Superior temporal gyrus (tissue), 1 donor: ENCODE results near the gene ANAPC5.
"Not testable (repeated sequence)": the region's sequence is repeated elsewhere in the genome, so short reads cannot be mapped to it uniquely, and the experiment has no call there.

Experiments
- DNase-seq: peaks from one replicate; pipeline ENCODE4 v3.0.0-alpha.2; 2016; ENCODE audit errors: extremely low spot score

The ANAPC5 gene

GRCh38 chr12:121310231-121310630 is 42.0 kb downstream of the ANAPC5 start:
- DNase-seq, result not testable (repeated sequence)

DNA sequence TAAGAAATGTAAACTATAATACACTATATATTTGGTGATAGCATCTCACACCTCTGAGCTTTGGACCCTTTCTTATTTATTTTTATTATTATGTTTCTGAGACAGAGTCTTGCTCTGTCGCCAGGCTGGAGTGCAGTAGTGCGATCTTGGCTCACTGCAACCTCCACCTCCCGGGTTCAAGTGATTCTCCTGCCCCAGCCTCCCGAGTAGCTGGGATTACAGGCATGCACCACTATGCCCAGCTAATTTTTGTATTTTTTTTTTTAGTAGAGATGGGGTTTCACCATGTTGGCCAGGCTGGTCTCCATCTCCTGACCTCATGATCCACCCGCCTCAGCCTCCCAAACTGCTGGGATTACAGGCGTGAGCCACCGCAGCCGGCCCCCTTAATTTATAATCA is 44.8 kb downstream of the ANAPC5 start:
- DNase-seq, result not testable (repeated sequence)

DNA sequence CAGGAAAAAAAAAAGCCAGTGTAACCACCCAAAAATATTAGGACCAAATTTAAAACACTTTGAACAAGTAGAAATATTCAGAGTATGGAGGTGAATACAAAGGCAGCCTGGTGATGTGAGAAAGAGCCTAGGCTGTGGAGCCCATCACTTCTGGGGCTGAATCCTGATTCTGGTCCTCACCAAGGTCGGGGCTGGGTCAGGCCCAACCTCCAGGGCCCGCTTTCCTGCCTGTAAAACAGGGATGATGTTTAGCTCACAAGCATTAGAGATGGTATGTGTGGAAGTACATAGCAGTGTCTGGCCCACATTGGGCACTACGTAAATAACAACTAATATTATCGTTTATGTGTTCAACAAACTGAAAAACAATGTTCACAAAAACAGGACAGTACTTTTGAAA is 47.9 kb downstream of the ANAPC5 start:
- no peak for DNase-seq

GRCh38 chr12:121301876-121302275 is 50.3 kb downstream of the ANAPC5 start:
- no peak for DNase-seq

DNA sequence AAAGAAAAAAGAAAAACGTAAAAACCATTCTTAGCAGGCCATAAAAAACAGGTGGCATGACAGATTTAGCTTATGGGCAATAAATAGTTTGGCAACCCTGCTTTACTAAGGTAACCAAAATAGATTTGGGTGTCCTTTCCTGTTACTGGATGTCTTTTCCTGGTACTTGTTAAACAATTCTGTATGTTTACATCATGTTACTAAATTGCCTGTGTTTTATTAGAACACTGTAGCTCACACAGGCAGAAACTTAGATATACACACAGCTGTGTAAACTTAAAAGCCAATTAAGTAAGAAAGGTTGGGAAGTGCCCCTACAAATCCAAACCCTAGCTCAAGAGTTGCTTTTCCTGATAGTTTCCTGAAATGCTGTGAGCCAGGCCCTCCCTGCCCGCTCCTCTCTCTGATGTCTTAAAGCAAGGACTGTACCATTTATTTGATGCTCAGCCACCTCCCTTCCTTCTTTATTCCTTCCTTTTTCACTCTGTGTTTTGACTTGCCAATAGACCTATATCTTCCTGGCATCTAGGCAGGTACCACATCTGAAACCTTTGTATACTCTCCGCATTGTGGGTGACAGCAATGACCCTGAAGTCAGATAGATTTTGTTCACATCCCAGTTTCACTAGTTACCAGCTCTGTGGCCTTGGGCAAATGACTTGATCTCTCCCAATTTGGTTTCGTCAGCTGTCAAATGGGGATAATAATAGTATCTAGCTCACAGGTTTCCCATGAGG is 52.0 kb downstream of the ANAPC5 start:
- no peak for DNase-seq

DNA sequence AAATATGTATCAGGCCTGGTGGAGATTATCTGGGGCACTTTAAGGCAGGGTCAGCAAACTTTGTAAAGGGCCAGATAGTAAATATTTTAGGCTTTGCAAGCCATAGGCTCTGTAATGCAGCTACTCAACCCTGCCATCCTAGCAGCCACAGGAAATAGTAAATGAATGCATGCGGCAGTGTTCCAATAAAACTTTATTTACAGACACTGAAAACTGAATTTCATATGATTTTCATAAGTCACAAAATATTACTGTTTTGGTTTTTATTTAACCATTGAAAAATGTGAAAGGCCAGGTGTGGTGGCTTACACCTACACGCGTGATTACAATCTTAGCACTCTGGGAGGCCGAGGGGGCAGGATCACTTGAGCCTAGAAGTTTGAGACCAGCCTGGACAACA is 52.5 kb downstream of the ANAPC5 start:
- no peak for DNase-seq

GRCh38 chr12:121298411-121298810 is 53.8 kb downstream of the ANAPC5 start:
- not testable (repeated sequence) for DNase-seq

- DNase-seq, result peak; percentile 45
Measured at GRCh38 chr12:121297435-121297991, 54.7 kb downstream of the ANAPC5 start.

- peak; percentile 81 for DNase-seq
Measured at GRCh38 chr12:121296618-121297434, 55.4 kb downstream of the ANAPC5 start, which contains the start of gene CAMKK2. Gene CAMKK2, minus strand, starts transcription at chr12:121296709. Its CDS starts 22,183 bp downstream, at chr12:121274526.

GRCh38 chr12:121295746-121296617 is 56.2 kb downstream of the ANAPC5 start:
- no peak for DNase-seq

DNA sequence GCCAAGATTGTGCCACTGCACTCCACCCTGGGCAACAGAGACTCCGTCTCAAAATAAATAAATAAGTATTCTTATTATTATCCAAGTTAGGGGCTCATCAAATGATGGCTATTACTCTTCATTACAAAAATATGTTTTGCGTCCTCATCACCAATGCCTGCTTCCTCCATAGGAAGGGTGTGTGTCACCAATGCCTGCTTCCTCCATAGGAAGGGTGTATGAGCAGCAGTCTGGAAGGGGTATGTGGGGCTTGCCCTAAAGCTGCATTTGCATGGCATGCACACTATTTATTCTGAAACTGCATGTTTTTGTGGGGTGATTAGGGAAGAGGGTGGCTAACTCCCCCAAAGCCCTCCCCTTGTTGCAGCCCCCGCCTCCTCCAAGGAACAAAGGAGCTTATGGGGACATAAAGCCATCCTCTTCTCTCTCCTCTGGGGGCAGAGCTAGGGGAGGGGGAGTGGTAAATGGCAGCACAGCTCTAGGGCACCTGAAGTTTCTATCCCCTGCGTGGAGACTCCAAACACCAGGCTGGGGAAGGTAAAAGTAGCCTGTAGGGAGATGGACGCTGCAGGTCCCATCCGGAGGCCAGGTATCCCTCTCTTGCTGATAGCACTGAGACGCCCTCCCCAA is 57.0 kb downstream of the ANAPC5 start:
- peak; percentile 10 for DNase-seq

GRCh38 chr12:121294151-121294889 is 57.9 kb downstream of the ANAPC5 start:
- DNase-seq, result no peak

GRCh38 chr12:121293603-121294002 is 58.6 kb downstream of the ANAPC5 start:
- no peak for DNase-seq

DNA sequence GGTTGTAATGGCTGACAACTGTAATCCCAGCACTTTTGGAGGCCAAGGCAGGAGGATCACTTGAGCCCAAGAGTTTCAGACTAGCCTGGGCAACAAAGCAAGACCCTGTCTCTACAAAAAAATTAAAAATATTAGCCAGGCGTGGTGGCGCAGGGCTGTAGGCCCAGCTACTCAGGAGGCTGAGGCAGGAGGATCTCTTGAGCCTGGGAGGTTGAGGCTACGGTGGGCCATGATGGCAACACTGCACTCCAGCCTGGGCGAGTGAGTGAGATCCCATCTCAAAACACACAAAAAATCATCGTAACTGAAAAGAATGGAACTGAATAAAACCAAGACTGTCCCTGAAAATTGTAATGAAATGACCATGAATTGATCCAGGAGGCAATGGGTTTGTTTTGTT is 61.8 kb downstream of the ANAPC5 start:
- no peak for DNase-seq

GRCh38 chr12:121289962-121290361 is 62.2 kb downstream of the ANAPC5 start:
- DNase-seq, result no peak

- no peak for DNase-seq
Measured at GRCh38 chr12:121288986-121289385, 63.2 kb downstream of the ANAPC5 start.

GRCh38 chr12:121288158-121288845 is 63.9 kb downstream of the ANAPC5 start:
- no peak for DNase-seq

DNA sequence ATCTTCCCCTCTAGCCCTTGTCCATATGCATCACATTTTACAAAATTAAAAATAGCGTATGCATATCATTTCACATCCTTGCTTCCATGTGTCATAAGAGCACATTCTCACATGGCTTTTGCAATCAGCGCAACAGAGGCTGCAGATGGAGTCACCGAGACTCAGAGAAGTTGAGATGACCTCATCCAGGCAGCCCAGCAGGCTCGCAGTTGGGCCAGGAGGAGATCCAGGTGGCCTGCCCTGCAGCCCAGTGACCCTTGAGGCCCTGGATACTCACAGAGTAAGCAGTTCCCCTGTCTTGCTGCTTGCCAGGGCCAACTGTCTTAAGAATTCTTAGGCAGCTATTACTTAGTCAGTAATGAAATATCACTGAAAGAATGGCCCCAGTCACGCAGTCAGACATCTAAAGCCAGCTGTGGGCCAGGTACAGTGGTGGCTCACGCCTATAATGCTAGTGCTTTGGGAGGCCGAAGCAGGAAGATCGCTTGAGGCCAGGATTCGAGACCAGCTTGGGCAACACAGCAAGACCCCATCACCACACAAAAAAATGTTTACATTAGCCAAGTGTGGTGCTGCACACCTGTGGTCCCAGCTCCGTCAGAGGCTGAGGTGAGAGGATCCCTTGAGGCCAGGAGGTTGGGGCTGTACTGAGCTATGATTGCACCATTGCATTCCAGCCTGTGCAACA is 64.8 kb downstream of the ANAPC5 start:
- no peak for DNase-seq

DNA sequence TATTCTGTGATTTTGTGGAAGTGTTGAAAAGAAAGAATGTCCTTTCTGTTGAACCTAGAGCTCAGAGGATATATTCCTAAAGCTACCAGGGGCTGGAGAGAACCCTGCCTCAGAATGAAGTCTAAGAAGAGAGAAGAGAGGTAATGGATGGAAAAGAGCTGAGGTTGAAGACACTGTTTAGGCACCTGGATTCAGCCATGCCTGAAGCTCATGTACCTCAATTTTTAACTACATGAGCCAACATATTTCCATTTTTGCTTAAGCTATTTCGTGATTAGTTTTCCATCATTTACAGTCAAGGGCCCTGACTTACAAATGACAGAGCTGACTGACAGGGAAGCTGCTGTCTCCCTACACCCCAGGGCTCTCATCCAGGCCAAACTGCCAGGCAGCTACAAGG is 66.4 kb downstream of the ANAPC5 start:
- no peak for DNase-seq
